Karpas-422 (cell line): ENCODE data around the gene CTBP2. TPM values are rescaled to one million over a fixed set of nuclear protein-coding genes. Genes with fewer than 3 reads are reported as not detected.

Source experiments
- DNase-seq: peaks from one replicate; pipeline ENCODE4 v3.0.0-alpha.2; 2015
- H2AFZ ChIP-seq: fragments of 200-600 bp; sonication (generic); 2 replicates; pipeline ENCODE4 v1.6.1; 2014; ENCODE audit warnings: antibody characterized with exemption, low read length, mixed read lengths
- H3K27ac ChIP-seq: fragments of 200-600 bp; sonication (generic); 2 replicates; pipeline ENCODE4 v1.5.1; 2014; ENCODE audit warnings: mild to moderate bottlenecking, low read length, moderate library complexity
- H3K27me3 ChIP-seq: fragments of 200-600 bp; sonication (generic); 2 replicates; pipeline ENCODE4 v1.6.1; 2014; ENCODE audit warnings: low read length, mixed read lengths
- H3K36me3 ChIP-seq: fragments of 200-600 bp; sonication (generic); 2 replicates; pipeline ENCODE4 v1.6.1; 2014; ENCODE audit warnings: low read length, mixed read lengths; ENCODE audit not compliant: insufficient read depth
- H3K4me1 ChIP-seq: fragments of 200-600 bp; sonication (generic); 2 replicates; pipeline ENCODE4 v1.6.1; 2014; ENCODE audit warnings: mild to moderate bottlenecking, low read length, mixed read lengths
- H3K4me2 ChIP-seq: fragments of 200-600 bp; sonication (generic); 2 replicates; pipeline ENCODE4 v1.6.1; 2014; ENCODE audit warnings: low read length, low read depth, mild to moderate bottlenecking; ENCODE audit not compliant: poor library complexity, severe bottlenecking
- H3K4me3 ChIP-seq: fragments of 200-600 bp; sonication (generic); 2 replicates; pipeline ENCODE4 v1.5.1; 2014; ENCODE audit warnings: mild to moderate bottlenecking, antibody characterized with exemption, low read length, mixed read lengths
- H3K79me2 ChIP-seq: fragments of 200-600 bp; sonication (generic); 2 replicates; pipeline ENCODE4 v1.6.1; 2014; ENCODE audit warnings: mild to moderate bottlenecking, low read length, mixed read lengths
- H3K9ac ChIP-seq: fragments of 200-600 bp; sonication (generic); 2 replicates; pipeline ENCODE4 v1.6.0; 2014; ENCODE audit warnings: low read length
- H3K9me2 ChIP-seq: fragments of 200-600 bp; sonication (generic), shearing (Covaris generic); replicated peaks from 2 replicates; pipeline ENCODE4 v1.6.0; 2014; ENCODE audit warnings: mild to moderate bottlenecking, low read length, moderate library complexity; ENCODE audit not compliant: insufficient read depth
- H3K9me3 ChIP-seq: fragments of 300-700, 200-600 bp; sonication (generic); 2 replicates; pipeline ENCODE4 v1.6.1; 2014; ENCODE audit warnings: low read length, mixed read lengths
- H4K20me1 ChIP-seq: fragments of 200-600 bp; sonication (generic); 2 replicates; pipeline ENCODE4 v1.6.1; 2014; ENCODE audit warnings: mild to moderate bottlenecking, antibody characterized with exemption, low read length, low read depth; ENCODE audit not compliant: insufficient read depth
- total RNA-seq: library from RNA; depleted of rRNA; stranded (reverse); fragments of >200 nt; shearing (Covaris generic); gene quantifications from 2 replicates; pipeline ENCODE4 v1.2.3, GENCODE V29; 2014; ENCODE audit warnings: low replicate concordance

CTBP2 gene
- total RNA-seq, 1 experiment from 2014 or later, result 0.15 TPM

- H3K4me3 ChIP-seq, result no peak overlapping the region
- no peaks in the 10 kb centered on the region for H3K27me3 ChIP-seq
- H3K79me2 ChIP-seq, result no peaks in the 10 kb centered on the region
- H3K4me1 ChIP-seq, result no peaks in the 10 kb centered on the region
- no peaks in the 10 kb centered on the region for H4K20me1 ChIP-seq
- no peak overlapping the region for H3K9ac ChIP-seq
- DNase-seq, result no peak
- no peaks in the 10 kb centered on the region for H3K36me3 ChIP-seq
- no peak overlapping the region for H2AFZ ChIP-seq
- no peak overlapping the region for H3K27ac ChIP-seq
- no peak overlapping the region for H3K4me2 ChIP-seq
- H3K9me3 ChIP-seq, result no peaks in the 10 kb centered on the region
- H3K9me2 ChIP-seq, result no peaks in the 10 kb centered on the region
Measured at GRCh38 chr10:125111118-125111727, 49.1 kb downstream of the CTBP2 start.

DNA sequence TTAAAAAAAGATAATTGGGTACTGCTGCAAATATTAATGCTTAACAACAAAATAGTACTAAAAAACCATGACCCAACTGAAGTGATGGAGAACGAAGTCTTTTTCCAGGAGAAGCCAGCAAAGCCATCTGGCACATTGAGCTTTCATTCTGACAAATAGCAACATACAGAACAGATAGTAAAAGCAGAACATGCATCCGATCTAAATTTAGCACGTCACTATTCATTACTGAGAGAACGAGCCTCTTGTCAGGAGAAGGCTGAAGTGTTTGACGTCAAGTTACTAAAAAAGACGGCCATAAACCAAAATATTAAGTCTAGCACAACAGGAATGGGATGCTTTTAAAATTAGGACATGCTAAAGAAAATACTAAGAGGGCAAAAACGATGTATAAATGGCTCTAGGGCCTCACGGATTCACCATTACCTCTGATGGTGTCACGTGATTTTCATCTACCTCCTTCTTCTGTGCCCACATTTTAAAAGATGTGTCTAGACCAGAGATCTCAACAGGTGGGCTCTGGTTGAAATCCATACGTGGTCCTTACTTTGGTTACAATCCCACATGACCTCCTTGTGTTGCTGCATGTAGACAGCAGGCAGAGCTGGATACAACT lies 52.3 kb downstream of the CTBP2 start:
- no peaks in the 10 kb centered on the region for H3K4me1 ChIP-seq
- no peak overlapping the region for H3K27ac ChIP-seq
- H3K4me2 ChIP-seq, result no peak overlapping the region
- H3K27me3 ChIP-seq, result no peaks in the 10 kb centered on the region
- no peak for DNase-seq
- H2AFZ ChIP-seq, result no peak overlapping the region
- H3K9me3 ChIP-seq, result no peaks in the 10 kb centered on the region
- H3K9ac ChIP-seq, result no peak overlapping the region
- no peaks in the 10 kb centered on the region for H3K79me2 ChIP-seq
- no peaks in the 10 kb centered on the region for H3K36me3 ChIP-seq
- no peaks in the 10 kb centered on the region for H4K20me1 ChIP-seq
- no peaks in the 10 kb centered on the region for H3K9me2 ChIP-seq
- H3K4me3 ChIP-seq, result no peak overlapping the region

DNA sequence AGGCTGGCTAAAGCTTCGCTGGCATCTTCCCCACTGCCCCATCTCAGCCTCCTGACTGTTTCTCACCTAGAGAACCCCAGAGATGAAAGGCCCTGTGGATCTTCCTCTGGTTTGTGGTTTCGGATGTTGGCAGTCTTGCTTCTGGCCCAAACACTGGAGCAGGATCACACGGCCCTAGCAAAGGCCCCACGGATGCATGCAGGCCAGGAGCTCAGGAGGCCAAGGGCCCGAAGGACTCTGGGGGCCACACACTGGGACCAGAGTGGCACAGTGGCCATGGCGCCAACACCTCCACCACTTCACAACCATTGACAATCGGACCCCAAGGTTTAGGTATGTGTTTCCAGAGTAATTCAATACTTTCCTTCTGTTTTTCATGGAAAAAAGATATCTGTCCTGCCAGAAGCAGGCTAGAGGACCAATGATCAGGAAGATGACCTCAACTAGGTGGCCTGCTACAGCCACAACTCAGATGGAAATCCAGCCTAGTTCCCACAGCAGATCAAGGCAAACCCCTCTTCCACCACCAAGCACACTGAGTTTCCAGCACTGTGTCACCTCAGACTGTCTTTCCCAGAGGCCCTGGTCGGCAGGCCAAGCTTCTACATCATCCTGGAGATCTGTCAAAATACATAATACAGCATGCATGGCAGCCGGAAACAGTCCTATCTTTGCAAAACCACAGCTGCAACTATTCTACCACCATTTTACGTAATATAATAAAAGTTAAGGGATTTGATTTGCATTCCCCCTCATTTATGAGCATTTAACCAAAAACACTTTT lies 53.0 kb downstream of the CTBP2 start:
- H3K4me3 ChIP-seq, result no peak overlapping the region
- DNase-seq, result no peak
- no peaks in the 10 kb centered on the region for H3K9me2 ChIP-seq
- no peaks in the 10 kb centered on the region for H3K79me2 ChIP-seq
- H3K9ac ChIP-seq, result no peak overlapping the region
- H2AFZ ChIP-seq, result no peak overlapping the region
- no peaks in the 10 kb centered on the region for H3K36me3 ChIP-seq
- no peaks in the 10 kb centered on the region for H4K20me1 ChIP-seq
- no peaks in the 10 kb centered on the region for H3K27me3 ChIP-seq
- no peaks in the 10 kb centered on the region for H3K4me1 ChIP-seq
- no peaks in the 10 kb centered on the region for H3K9me3 ChIP-seq
- H3K4me2 ChIP-seq, result no peak overlapping the region
- H3K27ac ChIP-seq, result no peak overlapping the region

- Histone ChIP-seq H3K79me2 (no peaks in the 10 kb centered on the region), H3K36me3 (no peaks in the 10 kb centered on the region), H3K4me3 (no peak overlapping the region), H3K27me3 (no peaks in the 10 kb centered on the region), H3K4me1 (no peaks in the 10 kb centered on the region), H3K9ac (no peak overlapping the region), H3K27ac (no peak overlapping the region), H3K4me2 (no peak overlapping the region), H3K9me3 (no peaks in the 10 kb centered on the region), H3K9me2 (no peaks in the 10 kb centered on the region), H4K20me1 (no peaks in the 10 kb centered on the region), H2AFZ (no peak overlapping the region)
- DNase-seq, result no peak
Measured at GRCh38 chr10:125106586-125106985, 53.8 kb downstream of the CTBP2 start.

- H3K27me3 ChIP-seq, result no peaks in the 10 kb centered on the region
- no peak overlapping the region for H2AFZ ChIP-seq
- no peak overlapping the region for H3K4me3 ChIP-seq
- H3K9me3 ChIP-seq, result no peaks in the 10 kb centered on the region
- no peaks in the 10 kb centered on the region for H3K4me1 ChIP-seq
- H3K27ac ChIP-seq, result no peak overlapping the region
- H3K9ac ChIP-seq, result no peak overlapping the region
- no peaks in the 10 kb centered on the region for H3K79me2 ChIP-seq
- DNase-seq, result no peak
- H3K36me3 ChIP-seq, result no peaks in the 10 kb centered on the region
- H3K4me2 ChIP-seq, result no peak overlapping the region
- H4K20me1 ChIP-seq, result no peaks in the 10 kb centered on the region
- no peaks in the 10 kb centered on the region for H3K9me2 ChIP-seq
Measured at GRCh38 chr10:125105706-125106255, 54.6 kb downstream of the CTBP2 start.

DNA sequence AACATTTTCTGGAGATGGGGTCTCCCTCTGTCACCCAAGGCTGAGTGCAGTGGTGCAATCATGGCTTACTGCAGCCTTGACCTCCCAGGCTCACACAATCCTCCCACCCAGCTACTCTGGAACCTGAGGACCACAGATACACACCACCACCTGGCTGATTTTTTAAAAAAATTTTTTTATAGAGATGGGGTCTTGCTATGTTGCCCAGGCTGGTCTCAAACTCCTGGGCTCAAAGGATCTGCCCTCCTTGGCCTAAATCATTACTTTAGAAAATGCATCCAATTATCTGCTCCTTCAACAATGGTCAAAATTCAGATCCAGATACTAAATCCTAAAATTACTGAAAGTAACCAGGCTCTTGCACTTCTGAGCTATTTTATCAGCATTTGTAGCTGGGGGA lies 55.2 kb downstream of the CTBP2 start:
- H3K4me2 ChIP-seq, result no peak overlapping the region
- H3K27me3 ChIP-seq, result no peaks in the 10 kb centered on the region
- H4K20me1 ChIP-seq, result no peaks in the 10 kb centered on the region
- H3K4me1 ChIP-seq, result no peaks in the 10 kb centered on the region
- H3K9me2 ChIP-seq, result no peaks in the 10 kb centered on the region
- H3K4me3 ChIP-seq, result no peak overlapping the region
- no peaks in the 10 kb centered on the region for H3K36me3 ChIP-seq
- H3K27ac ChIP-seq, result no peak overlapping the region
- no peak for DNase-seq
- no peaks in the 10 kb centered on the region for H3K9me3 ChIP-seq
- no peak overlapping the region for H3K9ac ChIP-seq
- H3K79me2 ChIP-seq, result no peaks in the 10 kb centered on the region
- H2AFZ ChIP-seq, result no peak overlapping the region

DNA sequence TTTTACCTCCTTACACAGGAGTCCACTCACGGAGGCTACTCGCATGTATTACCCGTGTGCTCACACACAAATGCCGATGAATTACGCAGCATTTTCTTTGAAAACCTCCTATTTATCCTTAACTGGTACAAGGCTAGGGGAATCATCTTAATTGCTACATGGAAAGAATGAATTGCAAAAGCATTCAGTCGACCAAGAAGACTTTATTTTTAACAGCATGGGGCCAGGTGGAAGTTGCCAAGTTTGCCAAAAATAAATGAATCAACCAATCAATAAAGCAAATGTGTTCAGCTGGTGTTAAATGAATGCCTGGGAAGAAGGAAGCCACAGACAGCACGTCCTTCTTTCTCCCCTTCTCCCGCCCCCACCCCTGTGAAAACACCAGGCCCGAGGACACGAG lies 55.8 kb downstream of the CTBP2 start:
- DNase-seq, result no peak
- Histone ChIP-seq H2AFZ (no peak overlapping the region), H3K4me1 (no peaks in the 10 kb centered on the region), H3K36me3 (no peaks in the 10 kb centered on the region), H4K20me1 (no peaks in the 10 kb centered on the region), H3K79me2 (no peaks in the 10 kb centered on the region), H3K9me2 (no peaks in the 10 kb centered on the region), H3K9ac (no peak overlapping the region), H3K27ac (no peak overlapping the region), H3K4me3 (no peak overlapping the region), H3K4me2 (no peak overlapping the region), H3K27me3 (no peaks in the 10 kb centered on the region), H3K9me3 (no peaks in the 10 kb centered on the region)

- Histone ChIP-seq H3K79me2 (no peaks in the 10 kb centered on the region), H3K9me2 (no peaks in the 10 kb centered on the region), H3K27ac (no peak overlapping the region), H4K20me1 (no peaks in the 10 kb centered on the region), H3K9me3 (no peaks in the 10 kb centered on the region), H3K36me3 (no peaks in the 10 kb centered on the region), H3K27me3 (no peaks in the 10 kb centered on the region), H3K4me3 (no peak overlapping the region), H3K4me1 (no peaks in the 10 kb centered on the region), H2AFZ (no peak overlapping the region), H3K4me2 (no peak overlapping the region), H3K9ac (no peak overlapping the region)
- no peak for DNase-seq
Measured at GRCh38 chr10:125103924-125104323, 56.4 kb downstream of the CTBP2 start.
